ENCODE measurements around the gene HDAC8.

DNA sequence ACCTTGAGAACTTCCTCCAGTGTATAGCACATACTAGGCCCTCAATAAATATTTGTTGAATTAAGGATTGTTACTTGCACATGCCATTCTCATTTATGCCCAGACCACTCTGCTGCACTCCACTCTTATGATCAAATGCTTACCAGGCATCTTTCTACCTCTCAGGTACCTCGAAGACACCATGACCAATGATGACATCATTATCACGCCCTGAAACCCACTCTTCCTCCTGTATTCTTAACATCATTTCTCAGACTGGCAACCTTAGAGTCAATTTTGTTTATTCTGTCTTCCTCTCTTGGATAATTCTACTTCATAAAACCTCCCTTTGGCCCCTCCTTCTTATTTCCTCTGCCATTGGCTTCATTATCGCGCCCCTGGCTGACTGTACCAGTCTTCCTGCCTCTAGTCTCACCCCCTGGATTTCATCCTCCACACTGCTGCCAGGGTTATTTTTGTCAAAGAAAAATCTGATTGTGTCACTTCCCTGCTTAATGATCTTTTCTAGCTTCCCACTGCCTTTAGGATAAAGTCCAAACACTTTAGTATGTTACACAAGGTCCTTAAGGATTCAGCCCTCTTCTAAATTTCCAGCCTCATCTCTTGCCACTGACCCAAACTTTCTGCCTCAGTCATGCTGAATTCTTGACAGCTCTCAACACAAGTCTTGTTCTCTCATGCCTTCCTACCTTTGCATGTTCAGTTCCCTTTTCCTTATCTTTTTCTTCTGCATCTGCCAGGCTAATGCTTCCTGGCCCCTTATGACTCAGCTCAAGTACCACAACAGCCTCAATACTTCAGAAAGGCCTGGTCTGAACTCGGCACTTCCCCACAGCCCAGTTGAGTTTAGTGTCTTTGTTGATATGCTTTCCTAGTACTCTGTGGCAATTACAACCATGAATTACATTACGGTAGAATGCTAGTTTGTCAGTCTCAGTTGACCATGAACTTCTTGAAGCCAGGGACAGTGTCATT is 45.8 kb downstream of the HDAC8 start:
- TF ChIP-seq, protein P1, sequence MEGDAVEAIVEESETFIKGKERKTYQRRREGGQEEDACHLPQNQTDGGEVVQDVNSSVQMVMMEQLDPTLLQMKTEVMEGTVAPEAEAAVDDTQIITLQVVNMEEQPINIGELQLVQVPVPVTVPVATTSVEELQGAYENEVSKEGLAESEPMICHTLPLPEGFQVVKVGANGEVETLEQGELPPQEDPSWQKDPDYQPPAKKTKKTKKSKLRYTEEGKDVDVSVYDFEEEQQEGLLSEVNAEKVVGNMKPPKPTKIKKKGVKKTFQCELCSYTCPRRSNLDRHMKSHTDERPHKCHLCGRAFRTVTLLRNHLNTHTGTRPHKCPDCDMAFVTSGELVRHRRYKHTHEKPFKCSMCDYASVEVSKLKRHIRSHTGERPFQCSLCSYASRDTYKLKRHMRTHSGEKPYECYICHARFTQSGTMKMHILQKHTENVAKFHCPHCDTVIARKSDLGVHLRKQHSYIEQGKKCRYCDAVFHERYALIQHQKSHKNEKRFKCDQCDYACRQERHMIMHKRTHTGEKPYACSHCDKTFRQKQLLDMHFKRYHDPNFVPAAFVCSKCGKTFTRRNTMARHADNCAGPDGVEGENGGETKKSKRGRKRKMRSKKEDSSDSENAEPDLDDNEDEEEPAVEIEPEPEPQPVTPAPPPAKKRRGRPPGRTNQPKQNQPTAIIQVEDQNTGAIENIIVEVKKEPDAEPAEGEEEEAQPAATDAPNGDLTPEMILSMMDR (IDR thresholded peaks at IDR 0.05), result no peak
- TF ChIP-seq POLR2AphosphoS5 (IDR thresholded peaks at IDR 0.05; ENCODE audit: low read depth, low read length), result no peak
